ENCODE measurements around the gene RNU6-9.

RNU6-9 gene

GRCh38 chr19:896434-896833, 3.1 kb downstream of the RNU6-9 start:
- DNase-seq (ENCODE audit: extremely low read depth in 1 of 2, low read depth in 1 of 2): no peak

GRCh38 chr19:896999-897398, 3.7 kb downstream of the RNU6-9 start:
- no peak for DNase-seq (ENCODE audit: extremely low read depth in 1 of 2, low read depth in 1 of 2)

GRCh38 chr19:897442-898039, 4.3 kb downstream of the RNU6-9 start:
- DNase-seq (ENCODE audit: extremely low read depth in 1 of 2, low read depth in 1 of 2): no peak

- no peak for DNase-seq (ENCODE audit: extremely low read depth in 1 of 2, low read depth in 1 of 2)
These were observed 5.4 kb downstream of the RNU6-9 start for GRCh38 chr19:898663-899062.

GRCh38 chr19:899336-900042, 6.2 kb downstream of the RNU6-9 start:
- no peak for DNase-seq (ENCODE audit: extremely low read depth in 1 of 2, low read depth in 1 of 2)

- no peak for DNase-seq (ENCODE audit: extremely low read depth in 1 of 2, low read depth in 1 of 2)
These were observed 6.7 kb downstream of the RNU6-9 start for GRCh38 chr19:900043-900301.

- no peak for DNase-seq (ENCODE audit: extremely low read depth in 1 of 2, low read depth in 1 of 2)
These were observed 7.2 kb downstream of the RNU6-9 start for GRCh38 chr19:900302-901111.

GRCh38 chr19:901216-902092, 8.2 kb downstream of the RNU6-9 start:
- no peak for DNase-seq (ENCODE audit: extremely low read depth in 1 of 2, low read depth in 1 of 2)

- no peak for DNase-seq (ENCODE audit: extremely low read depth in 1 of 2, low read depth in 1 of 2)
These were observed 8.7 kb downstream of the RNU6-9 start for GRCh38 chr19:902093-902370.

- DNase-seq (ENCODE audit: extremely low read depth in 1 of 2, low read depth in 1 of 2): no peak
These were observed 9.4 kb downstream of the RNU6-9 start for GRCh38 chr19:902446-903226.

GRCh38 chr19:903266-903797, 10.0 kb downstream of the RNU6-9 start:
- no peak for DNase-seq (ENCODE audit: extremely low read depth in 1 of 2, low read depth in 1 of 2)

- DNase-seq (ENCODE audit: extremely low read depth in 1 of 2, low read depth in 1 of 2): no peak
These were observed 11.3 kb downstream of the RNU6-9 start for GRCh38 chr19:904545-904944.

GRCh38 chr19:906480-906879, 13.2 kb downstream of the RNU6-9 start:
- DNase-seq (ENCODE audit: extremely low read depth in 1 of 2, low read depth in 1 of 2): no peak

GRCh38 chr19:907183-907853, 14.0 kb downstream of the RNU6-9 start:
- no peak for DNase-seq (ENCODE audit: extremely low read depth in 1 of 2, low read depth in 1 of 2)

GRCh38 chr19:911197-912033, 18.1 kb downstream of the RNU6-9 start:
- DNase-seq (ENCODE audit: extremely low read depth in 1 of 2, low read depth in 1 of 2): no peak

GRCh38 chr19:912181-913079, 19.1 kb downstream of the RNU6-9 start:
- no peak for DNase-seq (ENCODE audit: extremely low read depth in 1 of 2, low read depth in 1 of 2)

- DNase-seq (ENCODE audit: extremely low read depth in 1 of 2, low read depth in 1 of 2): peak in 1 of 2 donors; percentile 81
These were observed 19.9 kb downstream of the RNU6-9 start, which contains the start of gene R3HDM4 for GRCh38 chr19:913080-913748. TSS of gene R3HDM4 (minus strand) at chr19:913219. CDS start at chr19:913157, 62 bp downstream.
